ENCODE results near the gene RABL3. TPM values are rescaled to one million over a fixed set of nuclear protein-coding genes. Genes with fewer than 3 reads are reported as not detected.
"Not testable (repeated sequence)": the region's sequence is repeated elsewhere in the genome, so short reads cannot be mapped to it uniquely, and the experiment has no call there.

The RABL3 gene
- total and polyA plus RNA-seq, 7 donors, result 10.3 to 34.0 (median 22.5) TPM

DNA sequence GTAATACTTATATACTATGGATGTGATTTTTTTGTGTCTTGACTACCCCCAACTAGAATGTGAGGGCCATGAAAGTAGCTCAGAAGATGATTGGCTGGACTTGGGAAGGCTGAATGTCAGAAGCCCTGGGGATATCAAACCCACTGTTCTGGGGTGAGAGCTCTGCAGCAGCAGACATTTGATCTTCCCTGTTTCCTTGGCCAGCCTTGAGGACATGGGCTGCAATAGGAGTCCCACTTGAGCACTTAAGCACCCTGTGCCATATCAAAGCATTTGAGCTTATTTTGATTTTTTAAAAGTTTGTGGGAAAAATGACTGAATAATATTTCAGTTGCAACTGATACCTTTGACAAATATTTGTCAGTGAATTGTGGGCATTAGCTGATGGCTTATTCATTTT is 21.9 kb upstream of the RABL3 start:
- Histone ChIP-seq H3K27ac (peak overlapping the region; percentile 27), H3K27me3 (ENCODE audit: insufficient read depth in 3 of 3, low read length in 2 of 3) (no peaks in the 10 kb centered on the region), H3K9me3 (no peaks in the 10 kb centered on the region), H3K4me1 (peaks cover 33% of the 10 kb centered on the region), H3K36me3 (ENCODE audit: insufficient read depth in 1 of 2, low read depth in 1 of 2) (no peaks in the 10 kb centered on the region), H3K4me3 (no peak overlapping the region)
- ATAC-seq (peak; percentile 44 to 91 (median 70)), DNase-seq (no peak)
- TF ChIP-seq, protein P1, sequence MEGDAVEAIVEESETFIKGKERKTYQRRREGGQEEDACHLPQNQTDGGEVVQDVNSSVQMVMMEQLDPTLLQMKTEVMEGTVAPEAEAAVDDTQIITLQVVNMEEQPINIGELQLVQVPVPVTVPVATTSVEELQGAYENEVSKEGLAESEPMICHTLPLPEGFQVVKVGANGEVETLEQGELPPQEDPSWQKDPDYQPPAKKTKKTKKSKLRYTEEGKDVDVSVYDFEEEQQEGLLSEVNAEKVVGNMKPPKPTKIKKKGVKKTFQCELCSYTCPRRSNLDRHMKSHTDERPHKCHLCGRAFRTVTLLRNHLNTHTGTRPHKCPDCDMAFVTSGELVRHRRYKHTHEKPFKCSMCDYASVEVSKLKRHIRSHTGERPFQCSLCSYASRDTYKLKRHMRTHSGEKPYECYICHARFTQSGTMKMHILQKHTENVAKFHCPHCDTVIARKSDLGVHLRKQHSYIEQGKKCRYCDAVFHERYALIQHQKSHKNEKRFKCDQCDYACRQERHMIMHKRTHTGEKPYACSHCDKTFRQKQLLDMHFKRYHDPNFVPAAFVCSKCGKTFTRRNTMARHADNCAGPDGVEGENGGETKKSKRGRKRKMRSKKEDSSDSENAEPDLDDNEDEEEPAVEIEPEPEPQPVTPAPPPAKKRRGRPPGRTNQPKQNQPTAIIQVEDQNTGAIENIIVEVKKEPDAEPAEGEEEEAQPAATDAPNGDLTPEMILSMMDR (IDR thresholded peaks at IDR 0.05), result no peak
- intact Hi-C loops (cut with DNase I), result no loop called here

DNA sequence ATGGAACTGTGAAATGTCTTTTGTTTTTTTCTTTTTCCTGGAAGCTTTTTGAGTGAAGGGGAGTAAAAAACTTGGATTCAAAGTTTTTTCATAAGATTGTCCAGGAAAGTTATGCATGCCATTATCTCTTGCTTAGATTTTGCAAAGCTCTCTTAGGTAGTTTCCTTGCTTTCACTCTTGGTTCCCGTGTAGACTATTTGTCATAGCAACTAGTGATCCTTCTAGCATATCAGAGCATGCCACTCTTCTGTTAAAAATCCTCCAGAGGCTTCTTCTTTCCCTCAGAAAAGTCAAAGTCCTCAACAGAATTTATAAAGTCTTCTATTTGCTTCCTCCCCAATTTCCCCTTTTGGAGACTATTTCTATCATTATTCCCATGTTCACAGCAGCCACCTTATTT is 21.3 kb upstream of the RABL3 start:
- ATAC-seq (peak in 1 of 4 donors; percentile 58), DNase-seq (no peak)
- Histone ChIP-seq H3K9me3 (no peaks in the 10 kb centered on the region), H3K36me3 (ENCODE audit: insufficient read depth in 1 of 2, low read depth in 1 of 2) (no peaks in the 10 kb centered on the region), H3K4me3 (no peak overlapping the region), H3K27ac (no peak overlapping the region), H3K27me3 (ENCODE audit: insufficient read depth in 3 of 3, low read length in 2 of 3) (no peaks in the 10 kb centered on the region), H3K4me1 (peaks cover 33% of the 10 kb centered on the region)
- TF ChIP-seq, protein P1 (IDR thresholded peaks at IDR 0.05), result no peak
- intact Hi-C loops (cut with DNase I), result no loop called here
- WGBS, 3 donors, result 32 to 50% (median 41%) methylated on average over 1 of the region's 1 CpG

DNA sequence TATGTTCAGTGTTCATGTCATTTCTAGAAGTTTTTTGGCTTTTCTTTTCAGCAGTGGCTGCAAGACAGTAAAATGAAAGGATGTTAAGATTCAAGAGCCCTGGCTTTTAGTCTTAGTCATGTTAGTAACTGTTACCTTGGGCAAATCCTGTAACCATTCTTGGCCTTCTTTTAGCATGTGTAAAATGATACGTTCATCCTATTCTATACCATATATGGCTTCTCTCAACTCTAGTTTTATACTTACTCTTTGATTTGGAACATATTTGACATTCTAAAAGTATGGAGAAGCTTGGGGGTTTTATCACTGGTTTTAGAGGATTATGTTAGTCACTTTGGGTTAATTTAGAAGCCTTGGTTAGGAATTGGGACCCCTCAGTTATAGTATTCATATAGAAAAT is 20.3 kb upstream of the RABL3 start:
- ATAC-seq (no peak), DNase-seq (no peak)
- no peaks in the 10 kb centered on the region for H3K36me3 ChIP-seq (ENCODE audit: insufficient read depth in 1 of 2, low read depth in 1 of 2)
- TF ChIP-seq, protein P1 (IDR thresholded peaks at IDR 0.05), result no peak
- no peak overlapping the region for H3K27ac ChIP-seq
- H3K9me3 ChIP-seq, result no peaks in the 10 kb centered on the region
- intact Hi-C loops (cut with DNase I), result no loop called here
- no peak overlapping the region for H3K4me3 ChIP-seq
- peaks cover 30% of the 10 kb centered on the region for H3K4me1 ChIP-seq
- H3K27me3 ChIP-seq (ENCODE audit: insufficient read depth in 3 of 3, low read length in 2 of 3), result no peaks in the 10 kb centered on the region
- WGBS, 3 donors, result 56 to 81% (median 71%) methylated on average over 1 of the region's 1 CpG

DNA sequence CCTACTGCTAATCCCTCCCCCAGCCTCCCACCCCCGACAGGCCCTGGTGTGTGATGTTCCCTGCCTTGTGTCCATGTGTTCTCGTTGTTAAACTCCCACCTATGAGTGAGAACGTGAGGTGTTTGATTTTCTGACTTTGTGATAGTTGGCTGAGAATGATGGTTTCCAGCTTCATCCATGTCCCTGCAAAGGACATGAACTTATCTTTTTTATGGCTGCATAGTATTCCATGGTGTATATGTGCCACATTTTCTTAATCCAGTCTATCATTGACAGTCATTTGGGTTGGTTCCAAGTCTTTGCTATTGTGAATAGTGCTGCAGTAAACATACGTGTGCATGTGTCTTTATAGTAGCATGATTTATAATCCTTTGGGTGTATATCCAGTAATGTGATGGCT is 16.2 kb upstream of the RABL3 start:
- H3K9me3 ChIP-seq; DNase-seq; H3K27me3 ChIP-seq (ENCODE audit: insufficient read depth in 3 of 3, low read length in 2 of 3); H3K4me3 ChIP-seq; intact Hi-C loops (cut with DNase I); H3K27ac ChIP-seq; H3K4me1 ChIP-seq; H3K36me3 ChIP-seq (ENCODE audit: insufficient read depth in 1 of 2, low read depth in 1 of 2); ATAC-seq: not testable (repeated sequence)
- WGBS, 3 donors, result 85 to 96% (median 88%) methylated on average over 4 of the region's 4 CpGs

DNA sequence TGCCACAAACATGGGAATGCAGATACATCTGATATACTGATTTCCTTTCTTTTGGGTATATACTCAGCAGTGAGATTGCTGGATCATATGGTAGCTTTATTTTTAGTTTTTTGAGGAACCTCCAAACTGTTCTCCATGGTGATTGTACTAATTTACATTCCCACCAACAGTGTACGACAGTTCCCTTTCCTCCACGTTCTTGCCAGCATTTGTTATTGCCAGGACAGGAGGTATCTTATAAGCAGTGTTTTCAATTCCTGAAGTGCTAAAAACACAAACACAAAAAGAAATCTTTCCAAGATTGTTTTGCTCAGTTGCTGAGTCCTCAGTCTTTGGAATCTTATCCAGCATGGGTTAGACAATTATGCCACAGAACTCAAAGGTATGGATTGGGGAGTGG is 13.7 kb upstream of the RABL3 start:
- TF ChIP-seq, protein P1 (IDR thresholded peaks at IDR 0.05), result no peak
- H3K4me3 ChIP-seq, result no peak overlapping the region
- WGBS, 3 donors, result 79 to 87% (median 83%) methylated on average over 2 of the region's 2 CpGs
- H3K27ac ChIP-seq, result no peak overlapping the region
- peaks cover 0 to 3% of the 10 kb centered on the region in 2 donors for H3K36me3 ChIP-seq (ENCODE audit: insufficient read depth in 1 of 2, low read depth in 1 of 2)
- H3K27me3 ChIP-seq (ENCODE audit: insufficient read depth in 3 of 3, low read length in 2 of 3), result no peaks in the 10 kb centered on the region
- H3K9me3 ChIP-seq, result no peaks in the 10 kb centered on the region
- ATAC-seq (no peak), DNase-seq (no peak)
- H3K4me1 ChIP-seq, result no peaks in the 10 kb centered on the region
- intact Hi-C loops (cut with DNase I), result no loop called here
